HG03045 (cell line): Measurements from ENCODE around the gene TRMT2A.

Experiments used
- ATAC-seq: cut with Tn5 transposase; IDR thresholded peaks from one replicate; pipeline ENCODE4 v1.9.1; 2021; ENCODE audit warnings: mild to moderate bottlenecking, moderate library complexity; ENCODE audit not compliant: unreplicated experiment

The TRMT2A gene

DNA sequence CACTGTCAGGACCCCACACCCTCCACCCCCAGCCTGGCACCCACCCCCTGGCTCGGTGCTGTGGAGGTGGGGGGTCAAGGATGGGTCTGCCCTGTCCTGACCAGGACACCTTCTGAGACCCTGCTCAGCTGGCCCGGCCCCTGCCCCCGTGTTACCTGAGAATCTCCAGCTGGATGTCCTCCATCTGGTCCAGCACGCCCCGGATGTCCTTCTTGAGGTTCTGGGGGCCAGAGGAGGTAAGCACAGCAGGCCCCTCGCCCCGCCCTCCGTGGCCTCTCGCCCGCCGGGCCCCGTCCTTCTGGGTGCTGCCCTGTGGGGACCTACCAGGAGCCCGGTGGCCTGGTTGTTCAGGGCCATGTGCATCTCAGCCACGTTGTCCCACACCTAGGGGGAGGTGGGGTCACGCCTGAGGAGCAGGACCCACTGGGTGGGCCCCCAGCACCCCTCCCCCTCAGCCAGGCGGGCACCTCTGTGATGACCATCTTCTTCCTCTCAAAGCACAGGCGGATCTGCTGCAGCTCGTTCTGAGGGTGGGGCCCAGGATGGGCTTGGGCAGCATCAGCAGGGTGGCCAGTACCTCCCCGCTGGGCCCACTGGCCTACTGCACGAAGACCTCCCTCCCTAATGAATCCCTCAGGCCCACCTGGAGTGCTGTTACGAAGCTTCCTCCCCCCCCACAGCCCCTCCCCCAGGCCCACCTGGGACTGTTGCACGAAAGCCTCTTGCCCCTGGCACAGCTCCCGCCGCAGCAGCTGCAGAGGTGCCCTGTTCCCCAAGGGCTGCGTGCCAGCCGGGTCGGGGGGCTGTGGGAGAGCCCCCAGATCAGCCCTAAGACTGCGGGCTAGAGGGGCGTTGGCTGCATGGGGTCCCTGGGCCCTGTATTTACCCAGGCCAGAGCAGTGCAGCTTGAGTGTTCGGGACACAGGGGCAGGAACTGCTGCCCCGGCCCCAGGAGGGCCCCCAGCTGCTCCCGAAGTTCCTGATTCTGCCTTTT lies 32.5 kb upstream of the TRMT2A start:
- ATAC-seq, result no peak

DNA sequence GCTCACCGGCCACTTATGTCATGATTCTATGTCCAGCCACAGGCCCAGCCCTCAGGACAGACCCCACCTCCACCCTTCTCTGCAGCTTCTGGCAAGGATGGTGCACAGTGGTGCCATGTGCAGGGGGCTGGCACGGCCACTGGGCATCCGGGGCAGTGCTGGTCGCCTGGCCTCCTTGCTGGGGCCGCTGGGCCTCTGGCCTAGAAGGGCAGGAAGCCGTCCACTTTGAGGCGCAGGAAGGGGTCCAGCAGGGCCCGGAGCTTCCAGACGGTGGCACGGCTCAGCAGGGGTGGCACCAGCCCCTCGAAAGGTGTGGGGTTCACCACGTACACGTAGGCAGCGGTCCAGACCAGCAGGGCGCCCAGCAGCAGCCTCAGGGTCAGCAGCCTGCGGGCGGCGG lies 31.4 kb upstream of the TRMT2A start:
- no peak for ATAC-seq

DNA sequence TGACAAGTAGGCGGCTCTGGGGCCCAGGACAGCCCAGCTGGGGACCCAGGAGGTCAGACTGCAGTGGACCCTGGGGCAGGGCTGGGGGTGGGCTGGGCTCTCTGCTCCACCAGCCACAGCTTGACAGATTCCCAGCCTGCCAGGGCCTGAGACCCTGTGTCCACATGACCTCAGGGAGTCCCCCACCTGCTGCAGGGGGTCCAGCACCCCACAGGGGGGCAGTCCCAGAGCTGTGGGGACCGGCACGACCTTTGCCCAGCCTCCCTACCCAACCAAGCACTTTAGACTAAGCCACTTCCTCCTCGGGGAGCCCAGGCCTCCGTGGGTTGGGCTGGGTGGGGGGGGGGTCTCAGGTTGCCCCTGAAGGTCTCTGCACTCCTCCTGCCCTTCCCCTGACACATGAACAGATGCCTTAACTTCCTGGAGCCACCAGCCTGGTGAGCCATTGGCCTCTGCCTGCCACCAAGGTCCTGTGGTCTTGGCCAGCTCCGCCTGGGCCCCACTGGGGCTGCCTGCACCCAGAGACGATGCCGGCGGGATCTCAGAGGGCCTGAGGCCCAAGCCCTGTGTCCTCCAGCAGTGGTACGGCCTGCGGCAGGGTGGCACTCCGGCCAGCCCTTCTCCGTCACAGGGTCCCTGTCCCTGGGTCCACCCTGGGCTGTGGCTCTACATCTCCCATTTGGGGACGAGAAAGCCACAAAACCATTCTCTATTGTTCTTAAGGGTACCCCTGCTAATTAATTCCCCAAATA lies 30.4 kb upstream of the TRMT2A start:
- ATAC-seq, result no peak

DNA sequence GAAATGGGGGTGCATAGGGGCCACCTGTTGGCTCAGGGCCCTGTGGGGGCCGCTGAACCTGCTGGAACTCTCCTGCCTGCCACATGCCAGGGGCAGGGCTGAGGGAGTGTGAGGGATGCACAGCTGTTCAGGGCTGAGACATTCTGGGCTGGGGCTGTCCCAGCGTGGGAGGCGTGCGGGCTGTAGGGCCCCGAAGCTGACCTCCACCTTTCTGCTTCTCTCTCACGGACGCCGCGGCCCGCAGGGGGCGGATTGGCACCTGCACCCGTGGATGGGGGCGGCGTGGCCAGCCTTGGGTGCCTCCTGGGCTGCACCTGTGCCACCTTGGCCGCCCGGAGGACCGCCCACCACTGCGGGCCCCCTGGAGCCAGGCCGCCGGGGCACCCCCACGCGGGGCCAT lies 29.8 kb upstream of the TRMT2A start:
- no peak for ATAC-seq

DNA sequence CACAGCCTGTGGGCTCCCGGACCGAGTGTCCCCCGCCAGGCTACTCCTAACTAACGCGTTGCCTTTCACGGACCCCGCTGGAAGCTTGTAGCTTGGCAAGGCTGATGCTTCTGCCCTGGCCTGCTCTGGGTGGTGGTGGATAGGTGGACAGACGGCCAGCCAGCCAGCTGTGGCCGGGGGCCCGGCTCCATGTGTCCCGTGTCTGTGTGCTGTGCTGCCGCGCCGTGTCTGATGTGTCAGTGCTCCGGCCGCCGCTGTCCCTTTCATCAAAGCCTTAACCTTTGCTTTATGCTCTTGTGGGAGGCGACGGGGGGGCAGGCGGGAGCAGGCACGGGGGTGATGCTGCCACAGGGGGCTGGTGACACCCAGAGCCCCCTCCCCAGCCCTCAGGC lies 28.8 kb upstream of the TRMT2A start:
- ATAC-seq, result no peak

DNA sequence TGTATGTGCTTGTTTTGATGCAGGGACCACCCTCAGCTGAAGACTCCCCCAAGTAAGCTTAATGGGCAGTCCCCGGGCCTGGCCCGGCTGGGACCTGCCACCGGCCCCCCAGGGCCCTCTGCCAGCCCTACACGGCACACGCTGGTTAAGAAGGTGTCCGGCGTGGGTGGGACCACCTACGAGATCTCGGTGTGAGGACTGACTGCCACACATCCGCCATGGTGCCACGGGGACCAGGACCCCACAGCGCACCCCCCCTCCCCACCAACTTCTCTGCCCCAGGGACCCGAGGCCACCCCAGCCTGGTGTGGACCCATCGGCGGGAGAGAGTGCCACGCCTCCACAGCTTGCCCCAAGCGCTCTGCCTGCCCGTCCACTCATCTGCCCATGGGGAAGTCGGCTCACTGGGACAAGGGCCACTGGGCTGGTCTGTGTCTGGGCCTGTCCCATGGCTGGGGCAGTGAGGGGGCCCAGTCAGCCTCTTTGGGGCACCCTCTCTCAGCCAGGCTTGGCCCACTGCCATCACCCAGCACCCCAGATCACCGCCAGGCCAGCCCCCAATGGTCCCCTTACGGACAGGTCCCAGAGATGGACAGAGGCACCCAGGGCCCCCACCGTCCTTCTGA lies 28.3 kb upstream of the TRMT2A start:
- no peak for ATAC-seq

DNA sequence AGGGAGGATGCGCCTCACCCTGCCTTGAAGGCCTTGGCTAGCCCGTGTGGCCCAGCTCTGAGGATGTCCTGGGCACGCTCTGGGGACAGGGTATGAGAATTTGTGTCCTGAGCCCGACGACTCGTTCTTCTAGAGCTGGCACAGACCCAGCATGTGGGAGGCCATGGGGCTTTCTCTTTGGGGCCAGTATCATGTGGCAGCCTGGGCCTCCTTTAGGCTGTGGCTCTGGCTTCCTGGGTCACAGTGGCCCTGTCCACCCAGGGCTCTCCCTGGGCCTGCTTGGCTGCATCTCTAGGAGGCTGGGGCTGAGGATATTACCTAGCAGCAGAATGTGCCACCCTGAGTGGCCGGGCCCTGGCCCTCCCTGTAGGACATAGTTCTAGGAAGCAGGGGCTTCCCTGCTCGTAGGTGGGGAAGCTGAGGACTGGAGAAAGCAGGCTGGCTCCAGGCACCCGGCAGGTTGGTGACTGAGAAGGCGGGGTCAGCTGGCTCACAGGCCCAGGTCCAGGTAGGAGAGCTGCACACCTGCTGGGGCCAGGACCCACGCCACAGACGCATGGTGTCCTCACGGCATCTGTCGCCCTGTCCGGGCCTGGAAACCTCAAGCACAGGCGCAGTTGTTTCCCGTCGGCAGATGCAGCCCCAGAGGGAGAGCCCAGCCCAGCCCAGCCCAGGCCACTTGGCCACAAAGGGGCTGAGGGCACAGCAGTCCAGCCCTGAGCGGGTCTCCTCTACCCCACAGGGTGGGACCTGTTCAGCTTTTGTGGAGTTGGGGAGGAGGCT lies 27.0 kb upstream of the TRMT2A start:
- ATAC-seq, result no peak

DNA sequence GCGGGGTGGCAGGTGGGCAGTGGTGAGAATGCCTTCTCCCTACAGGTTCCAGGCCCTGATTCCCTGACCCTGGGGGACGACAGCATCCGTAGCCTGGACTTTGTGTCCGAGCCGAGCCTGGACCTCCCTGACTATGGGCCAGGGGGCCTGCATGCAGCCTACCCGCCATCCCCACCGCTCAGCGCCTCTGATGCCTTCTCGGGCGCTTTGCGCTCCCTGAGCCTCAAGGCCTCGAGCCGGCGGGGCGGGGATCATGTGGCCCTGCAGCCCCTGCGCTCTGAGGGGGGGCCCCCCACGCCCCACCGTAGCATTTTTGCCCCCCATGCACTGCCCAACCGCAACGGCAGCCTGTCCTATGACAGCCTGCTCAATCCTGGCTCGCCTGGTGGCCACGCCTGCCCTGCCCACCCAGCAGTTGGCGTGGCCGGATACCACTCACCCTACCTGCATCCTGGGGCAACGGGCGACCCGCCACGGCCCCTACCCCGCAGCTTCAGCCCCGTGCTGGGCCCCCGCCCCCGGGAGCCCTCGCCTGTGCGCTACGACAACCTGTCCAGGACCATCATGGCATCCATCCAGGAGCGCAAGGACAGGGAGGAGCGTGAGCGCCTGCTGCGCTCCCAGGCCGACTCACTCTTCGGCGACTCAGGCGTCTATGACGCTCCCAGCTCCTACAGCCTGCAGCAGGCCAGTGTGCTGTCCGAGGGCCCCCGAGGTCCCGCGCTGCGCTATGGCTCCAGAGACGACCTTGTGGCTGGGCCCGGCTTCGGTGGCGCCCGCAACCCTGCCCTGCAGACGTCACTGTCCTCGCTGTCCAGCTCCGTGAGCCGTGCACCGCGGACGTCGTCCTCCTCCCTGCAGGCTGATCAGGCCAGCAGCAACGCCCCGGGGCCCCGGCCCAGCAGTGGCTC lies 25.9 kb upstream of the TRMT2A start:
- ATAC-seq, result no peak

DNA sequence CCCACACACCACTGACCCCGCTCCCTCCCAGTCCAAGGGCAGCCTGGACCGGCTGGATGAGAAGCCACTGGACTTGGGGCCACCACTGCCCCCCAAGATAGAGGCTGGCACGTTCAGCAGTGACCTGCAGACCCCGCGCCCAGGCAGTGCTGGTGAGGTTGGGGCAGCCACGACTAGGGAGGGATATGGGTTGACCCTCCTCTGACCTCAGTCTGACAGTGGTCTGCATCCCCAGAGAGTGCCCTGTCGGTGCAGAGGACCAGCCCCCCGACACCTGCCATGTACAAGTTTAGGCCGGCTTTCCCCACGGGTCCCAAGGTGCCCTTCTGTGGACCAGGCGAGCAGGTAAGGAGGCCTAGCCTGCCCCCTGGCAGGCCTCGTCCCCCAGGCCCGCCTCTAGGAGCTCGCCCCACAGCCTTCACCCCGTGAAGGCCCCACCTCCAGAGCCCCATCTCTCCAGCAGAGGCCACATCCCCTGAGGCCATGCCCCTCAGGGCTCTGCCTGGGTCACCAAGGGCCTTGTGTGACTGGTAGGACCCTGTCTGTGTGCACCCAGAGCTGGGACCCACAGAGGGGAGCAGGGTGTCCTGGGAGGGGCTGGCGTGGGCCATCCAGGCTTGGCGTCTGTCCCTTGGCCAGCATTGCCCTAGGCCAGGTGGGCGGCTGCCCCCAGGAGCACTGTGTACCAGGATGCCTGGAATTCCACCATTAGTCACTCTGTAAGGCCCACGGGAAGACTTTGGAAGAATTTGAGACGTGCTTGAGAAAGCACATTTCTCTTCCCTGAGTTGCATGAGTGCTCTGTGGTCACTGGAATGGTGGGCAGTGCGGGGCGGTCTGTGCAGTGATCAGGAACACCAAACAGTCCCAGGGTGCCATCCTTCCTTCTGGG lies 24.4 kb upstream of the TRMT2A start:
- no peak for ATAC-seq

DNA sequence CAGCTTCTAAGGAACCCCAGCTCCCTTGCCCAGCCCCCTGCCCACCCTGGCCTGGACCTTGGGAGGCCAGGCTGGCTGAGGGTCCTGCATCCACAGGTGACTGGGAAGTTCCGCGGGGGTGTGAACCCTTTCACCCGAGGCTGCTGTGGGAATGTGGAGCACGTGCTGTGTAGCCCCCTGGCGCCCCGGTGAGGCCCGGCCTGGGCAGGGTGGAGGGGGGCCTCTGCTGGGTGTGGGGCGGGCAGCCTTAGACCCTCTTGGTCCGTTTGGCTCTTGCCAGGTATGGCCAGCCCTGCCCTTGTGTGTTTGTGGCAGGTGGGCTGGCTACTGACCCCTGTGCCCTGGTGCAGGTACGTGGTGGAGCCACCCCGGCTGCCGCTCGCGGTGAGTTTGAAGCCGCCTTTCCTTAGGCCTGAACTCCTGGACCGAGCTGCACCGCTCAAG lies 23.5 kb upstream of the TRMT2A start:
- no peak for ATAC-seq

DNA sequence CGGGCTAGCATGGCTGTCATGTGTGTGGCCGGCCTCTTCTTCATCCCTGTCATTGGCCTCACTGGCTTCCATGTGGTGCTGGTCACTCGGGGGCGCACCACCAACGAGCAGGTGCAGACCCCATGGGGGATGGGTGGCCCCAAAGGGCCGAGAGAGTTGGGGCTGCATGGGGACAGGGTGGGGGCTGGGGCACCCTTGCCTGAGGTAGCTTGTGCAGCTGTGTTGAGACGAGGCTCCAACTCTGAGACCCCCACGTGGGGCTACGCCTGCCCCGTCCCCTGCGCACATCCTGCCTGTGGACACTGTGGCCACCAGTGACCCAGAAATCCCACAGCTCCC lies 23.1 kb upstream of the TRMT2A start:
- no peak for ATAC-seq

DNA sequence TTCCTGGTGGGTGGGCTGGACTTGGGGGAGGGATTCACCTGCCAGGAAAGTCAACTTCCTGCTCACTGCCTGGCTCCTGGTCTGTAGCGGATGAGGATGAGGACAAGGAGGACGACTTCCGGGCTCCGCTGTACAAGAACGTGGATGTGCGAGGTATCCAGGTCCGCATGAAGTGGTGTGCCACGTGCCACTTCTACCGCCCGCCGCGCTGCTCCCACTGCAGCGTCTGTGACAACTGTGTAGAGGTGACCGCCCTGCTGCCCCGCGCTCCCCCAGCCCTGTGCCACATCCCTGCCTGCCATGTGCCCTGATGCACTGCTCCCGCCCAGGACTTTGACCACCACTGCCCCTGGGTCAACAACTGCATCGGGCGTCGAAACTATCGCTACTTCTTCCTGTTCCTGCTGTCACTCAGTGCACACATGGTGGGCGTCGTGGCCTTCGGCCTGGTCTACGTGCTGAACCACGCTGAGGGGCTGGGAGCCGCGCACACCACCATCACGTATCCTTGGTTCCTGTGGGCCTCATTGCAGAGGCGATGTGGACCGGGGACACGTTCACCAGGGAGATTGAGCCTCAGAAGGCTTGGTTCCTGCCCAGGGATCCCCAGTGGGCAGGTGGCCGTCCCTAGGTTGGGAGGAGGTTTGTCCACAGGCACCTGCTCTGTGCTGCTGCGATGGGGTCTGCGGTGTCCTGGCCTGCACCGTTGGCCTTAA lies 22.5 kb upstream of the TRMT2A start:
- ATAC-seq, result no peak

DNA sequence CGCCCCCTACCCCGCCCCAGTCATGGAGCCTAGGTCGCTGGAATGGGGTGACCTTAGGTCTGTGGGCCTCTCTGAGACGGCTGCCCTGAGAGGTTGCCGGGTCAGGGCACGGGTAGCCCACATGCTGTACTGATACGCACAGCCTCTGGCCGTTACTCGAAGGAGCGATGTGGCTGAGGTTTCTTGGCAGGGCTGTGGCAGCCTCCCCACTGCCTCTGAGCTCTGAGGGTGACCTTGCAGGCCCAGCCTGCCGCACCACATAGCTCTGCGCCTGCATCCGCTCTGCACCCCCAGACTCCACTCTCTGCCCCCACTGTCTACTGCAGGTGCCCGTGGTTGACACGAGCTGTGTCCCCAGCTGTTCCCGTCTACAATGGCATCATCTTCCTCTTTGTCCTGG lies 21.8 kb upstream of the TRMT2A start:
- ATAC-seq, result no peak

DNA sequence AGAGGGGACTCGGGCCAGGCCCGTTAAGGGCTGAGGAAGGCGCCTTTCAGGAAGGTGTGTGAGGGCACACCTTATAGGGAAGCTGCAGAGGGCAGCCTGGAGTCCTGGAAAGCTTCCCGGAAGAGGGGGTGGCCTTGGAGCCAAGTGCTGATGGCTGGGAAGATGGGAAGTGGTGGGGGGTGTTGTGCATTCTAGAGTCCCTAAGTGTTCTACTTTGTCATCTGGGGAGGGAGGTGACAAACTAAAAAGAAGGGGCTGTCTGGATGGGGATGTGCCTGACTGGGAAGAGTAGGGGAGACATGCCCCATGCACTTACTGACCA lies 21.4 kb upstream of the TRMT2A start:
- no peak for ATAC-seq

DNA sequence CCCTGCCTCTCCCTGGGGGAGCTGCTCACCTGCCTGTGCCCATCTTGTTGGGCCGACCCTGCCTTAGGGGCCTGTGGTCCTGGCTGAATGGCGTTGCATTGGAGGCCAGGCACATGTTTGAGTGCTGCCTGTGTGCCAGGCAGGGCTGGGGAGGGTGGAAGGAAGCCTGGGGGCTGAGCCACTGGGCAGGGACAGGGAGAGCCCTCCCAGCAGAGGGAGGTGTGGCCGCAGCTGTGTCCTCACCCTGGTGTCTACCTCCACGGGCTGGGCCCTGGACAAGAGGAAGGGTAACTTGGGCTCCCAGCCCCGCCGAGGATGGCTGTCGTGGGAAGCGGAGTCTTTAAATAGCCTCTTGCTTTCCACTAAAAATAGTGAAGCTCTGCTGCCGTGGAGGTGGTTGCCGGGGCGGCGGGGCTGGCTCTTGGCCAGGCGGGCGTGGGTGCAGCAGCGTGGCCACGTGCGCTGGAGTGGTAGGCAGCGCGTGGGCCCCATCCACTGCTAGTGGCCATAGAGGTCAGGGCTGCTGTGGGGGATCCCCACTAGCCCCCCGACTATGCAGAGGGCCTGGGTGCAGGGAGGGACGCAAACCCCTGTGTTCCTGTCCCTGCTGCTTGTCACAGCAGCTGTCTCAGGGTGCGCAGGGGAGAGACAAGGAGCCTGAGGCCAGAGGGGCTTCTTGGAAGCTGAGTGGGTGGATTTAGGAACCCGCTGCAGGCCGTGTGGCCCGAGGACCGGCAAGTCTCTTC lies 20.8 kb upstream of the TRMT2A start:
- ATAC-seq, result no peak

DNA sequence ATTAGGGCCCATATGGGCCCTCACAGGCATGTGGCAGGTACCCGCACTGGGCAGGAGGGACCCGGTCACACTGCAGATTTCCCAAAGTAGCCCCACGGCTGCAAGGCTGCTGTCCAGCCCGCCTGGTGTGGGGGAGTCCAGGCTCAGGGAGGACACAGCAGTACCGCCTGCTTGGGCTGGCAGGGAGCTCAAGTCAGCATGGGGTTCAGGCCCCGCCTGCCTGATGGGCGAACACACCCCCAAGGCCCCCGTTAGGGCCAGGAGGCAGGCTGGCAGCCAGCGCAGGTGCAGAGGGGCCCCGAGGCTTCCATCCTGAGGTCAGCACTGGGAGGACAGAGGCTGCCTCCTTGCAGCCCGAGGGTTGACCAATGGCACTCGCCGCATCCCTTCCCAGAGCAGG lies 20.1 kb upstream of the TRMT2A start:
- no peak for ATAC-seq

DNA sequence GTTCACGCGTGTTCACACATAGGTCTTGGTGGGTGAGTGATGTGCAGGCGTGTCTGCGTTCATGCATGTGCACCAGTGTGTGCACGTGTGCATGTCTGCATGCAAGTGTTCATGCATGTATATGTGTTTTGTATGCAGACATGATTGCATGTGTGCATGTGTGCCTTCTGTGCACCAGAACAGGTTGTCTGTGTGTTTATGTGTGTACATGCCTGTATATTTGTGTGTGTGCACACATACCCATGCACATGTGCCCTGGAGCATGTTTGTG lies 19.5 kb upstream of the TRMT2A start:
- no peak for ATAC-seq
